Peyer's patch (tissue), 4 donors: Measurements from ENCODE around the gene MAP2K5. TPM values are rescaled to one million over a fixed set of nuclear protein-coding genes. Genes with fewer than 3 reads are reported as not detected.

Source experiments
- DNase-seq, 3 donors: peaks; one replicate each; pipeline ENCODE4 v3.0.0-alpha.2; 2017 to 2019
- H3K27ac ChIP-seq, 4 donors: fragments of 200-600 bp; sonication (generic); one replicate each; pipeline ENCODE4 v1.5.1; 2016 to 2019
- H3K27me3 ChIP-seq, 2 donors: fragments of 200-600 bp; sonication (generic); one replicate each; pipeline ENCODE4 v1.5.1; 2019
- H3K36me3 ChIP-seq, 3 donors: fragments of 200-600 bp; sonication (generic); one replicate each; pipeline ENCODE4 v1.5.1; 2016 to 2019
- H3K4me1 ChIP-seq, 4 donors: fragments of 200-600 bp; sonication (generic); one replicate each; pipeline ENCODE4 v1.5.1; 2016 to 2019
- H3K4me3 ChIP-seq, 4 donors: fragments of 200-600 bp; sonication (generic); 1 replicate in 3 of 4; 2 replicates in 1 of 4; pipeline ENCODE4 v1.5.1; 2016 to 2019; ENCODE audit warnings: mild to moderate bottlenecking in 1 of 4
- H3K9me3 ChIP-seq, 4 donors: fragments of 200-600 bp; sonication (generic); one replicate each; pipeline ENCODE4 v1.5.1; 2016 to 2019; ENCODE audit warnings: mild to moderate bottlenecking in 1 of 4
- POLR2A ChIP-seq, 2 donors: fragments of 450-650 bp; IDR thresholded peaks; one replicate each; pipeline ENCODE4 v1.5.1; 2017; ENCODE audit warnings: antibody characterized with exemption in 2 of 2, mild to moderate bottlenecking in 2 of 2, moderate library complexity in 2 of 2
- total RNA-seq, 4 donors: library from RNA; depleted of rRNA; stranded (reverse); fragments of >200 nt; gene quantifications; one replicate each; pipeline ENCODE4 v1.1.0, GENCODE V29; 2016
- TF ChIP-seq, protein P1 (sequence below), 6 experiments: fragments of 450-650 bp in 4 of 6; fragments of 200-600 bp in 2 of 6; sonication (generic) in 1 of 6; IDR thresholded peaks; one replicate each; pipeline ENCODE4 v1.5.1; 2017 to 2019; ENCODE audit warnings: antibody characterized with exemption in 6 of 6, mild to moderate bottlenecking in 3 of 6, moderate library complexity in 1 of 6

MAP2K5 gene
- total RNA-seq, 4 donors from 2014 or later = 14.0 to 50.3 (median 21.2) TPM

DNA sequence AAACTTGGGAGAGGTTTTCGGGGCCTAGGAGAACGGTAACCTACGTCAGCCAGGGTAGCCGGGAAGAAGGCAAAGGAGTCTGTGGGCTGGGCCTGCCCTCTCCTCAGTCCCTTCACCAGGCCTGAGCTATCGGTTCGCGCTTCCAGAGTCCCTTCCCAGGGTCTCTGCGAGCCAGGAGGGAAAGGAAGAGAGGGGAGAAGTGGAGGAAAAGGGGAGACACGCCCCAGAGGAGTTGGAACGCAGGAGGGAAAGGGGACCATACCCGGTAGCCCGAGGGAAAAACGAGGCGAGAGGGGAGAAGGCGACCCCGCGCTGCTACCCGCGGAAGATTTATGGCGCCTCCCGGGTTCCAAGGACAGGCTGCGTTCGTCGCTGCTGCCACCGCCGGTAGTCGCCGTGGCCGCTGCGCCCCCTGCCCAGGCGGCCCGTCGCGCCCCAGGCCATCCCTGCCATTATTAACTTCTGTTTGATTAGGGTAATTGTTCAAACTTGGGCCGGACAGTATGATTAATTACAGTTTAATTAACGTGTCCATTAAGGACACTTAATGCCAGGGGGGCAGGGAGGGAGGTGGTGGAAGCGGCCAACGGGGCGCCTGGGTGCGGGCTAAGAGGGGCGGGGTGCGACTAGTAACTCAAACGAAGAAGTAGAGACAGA is 279.4 kb downstream of the MAP2K5 start:
- H3K9me3 ChIP-seq = peaks cover 0 to 13% (median 0%) of the 10 kb centered on the region in 4 donors
- H3K27me3 ChIP-seq = peaks cover 0 to 76% of the 10 kb centered on the region in 2 donors
- no peak overlapping the region for H3K27ac ChIP-seq
- H3K4me3 ChIP-seq = no peak overlapping the region
- peak in 1 of 3 donors; percentile 35 for DNase-seq
- no peaks in the 10 kb centered on the region for H3K36me3 ChIP-seq
- TF ChIP-seq, protein P1, sequence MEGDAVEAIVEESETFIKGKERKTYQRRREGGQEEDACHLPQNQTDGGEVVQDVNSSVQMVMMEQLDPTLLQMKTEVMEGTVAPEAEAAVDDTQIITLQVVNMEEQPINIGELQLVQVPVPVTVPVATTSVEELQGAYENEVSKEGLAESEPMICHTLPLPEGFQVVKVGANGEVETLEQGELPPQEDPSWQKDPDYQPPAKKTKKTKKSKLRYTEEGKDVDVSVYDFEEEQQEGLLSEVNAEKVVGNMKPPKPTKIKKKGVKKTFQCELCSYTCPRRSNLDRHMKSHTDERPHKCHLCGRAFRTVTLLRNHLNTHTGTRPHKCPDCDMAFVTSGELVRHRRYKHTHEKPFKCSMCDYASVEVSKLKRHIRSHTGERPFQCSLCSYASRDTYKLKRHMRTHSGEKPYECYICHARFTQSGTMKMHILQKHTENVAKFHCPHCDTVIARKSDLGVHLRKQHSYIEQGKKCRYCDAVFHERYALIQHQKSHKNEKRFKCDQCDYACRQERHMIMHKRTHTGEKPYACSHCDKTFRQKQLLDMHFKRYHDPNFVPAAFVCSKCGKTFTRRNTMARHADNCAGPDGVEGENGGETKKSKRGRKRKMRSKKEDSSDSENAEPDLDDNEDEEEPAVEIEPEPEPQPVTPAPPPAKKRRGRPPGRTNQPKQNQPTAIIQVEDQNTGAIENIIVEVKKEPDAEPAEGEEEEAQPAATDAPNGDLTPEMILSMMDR (IDR thresholded peaks at IDR 0.05) = no peak
- no peak for TF ChIP-seq POLR2A (IDR thresholded peaks at IDR 0.05)
- peaks cover 0 to 55% (median 13%) of the 10 kb centered on the region in 4 donors for H3K4me1 ChIP-seq

DNA sequence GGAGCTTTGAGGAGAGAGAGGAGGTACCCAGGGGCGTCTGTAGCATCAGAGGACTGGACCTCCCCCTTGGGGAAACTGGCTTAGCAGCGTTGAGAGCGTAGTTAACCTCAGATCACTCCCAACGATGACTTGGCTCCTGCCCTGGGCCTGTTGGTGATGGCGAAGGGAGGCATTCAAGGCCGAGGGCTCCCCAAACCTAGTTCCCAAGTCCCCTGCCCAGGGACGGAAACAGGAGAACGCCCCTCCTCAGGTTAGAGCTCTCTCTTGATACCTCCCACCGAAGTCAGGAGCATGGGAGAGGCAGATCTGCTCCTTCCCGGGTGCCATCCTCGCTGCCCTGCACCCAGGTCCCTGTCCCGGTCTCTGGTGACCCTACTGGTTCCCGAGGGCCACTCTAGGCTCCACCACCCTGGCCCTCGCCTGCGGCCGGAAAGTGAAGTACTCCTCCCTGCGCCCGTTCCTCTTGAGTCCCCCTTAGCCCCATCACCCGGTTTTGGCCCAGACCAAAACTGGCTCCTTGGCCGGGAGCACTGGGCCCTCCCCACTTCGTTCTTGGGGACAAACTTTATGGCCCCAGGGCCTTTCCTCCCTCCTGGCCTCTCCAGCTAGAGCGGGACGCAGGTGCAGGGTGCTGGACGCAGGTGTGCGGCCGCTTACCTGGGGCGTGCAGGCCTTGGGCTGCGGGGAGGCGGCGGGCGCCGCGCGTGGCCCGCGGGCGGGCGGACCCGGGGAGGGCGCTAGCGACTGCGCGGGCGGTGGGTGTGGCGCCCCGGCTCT is 280.2 kb downstream of the MAP2K5 start:
- no peak overlapping the region for H3K27ac ChIP-seq
- TF ChIP-seq, protein P1 (IDR thresholded peaks at IDR 0.05) = no peak
- no peak for TF ChIP-seq POLR2A (IDR thresholded peaks at IDR 0.05)
- H3K27me3 ChIP-seq = peaks cover 0 to 84% of the 10 kb centered on the region in 2 donors
- peak overlapping the region in 3 of 4 donors; percentile 36 to 45 (median 36) for H3K4me3 ChIP-seq
- no peaks in the 10 kb centered on the region for H3K36me3 ChIP-seq
- H3K4me1 ChIP-seq = peaks cover 0 to 63% (median 15%) of the 10 kb centered on the region in 4 donors
- H3K9me3 ChIP-seq = peaks cover 0 to 14% (median 0%) of the 10 kb centered on the region in 4 donors
- peak in 1 of 3 donors; percentile 39 for DNase-seq

DNA sequence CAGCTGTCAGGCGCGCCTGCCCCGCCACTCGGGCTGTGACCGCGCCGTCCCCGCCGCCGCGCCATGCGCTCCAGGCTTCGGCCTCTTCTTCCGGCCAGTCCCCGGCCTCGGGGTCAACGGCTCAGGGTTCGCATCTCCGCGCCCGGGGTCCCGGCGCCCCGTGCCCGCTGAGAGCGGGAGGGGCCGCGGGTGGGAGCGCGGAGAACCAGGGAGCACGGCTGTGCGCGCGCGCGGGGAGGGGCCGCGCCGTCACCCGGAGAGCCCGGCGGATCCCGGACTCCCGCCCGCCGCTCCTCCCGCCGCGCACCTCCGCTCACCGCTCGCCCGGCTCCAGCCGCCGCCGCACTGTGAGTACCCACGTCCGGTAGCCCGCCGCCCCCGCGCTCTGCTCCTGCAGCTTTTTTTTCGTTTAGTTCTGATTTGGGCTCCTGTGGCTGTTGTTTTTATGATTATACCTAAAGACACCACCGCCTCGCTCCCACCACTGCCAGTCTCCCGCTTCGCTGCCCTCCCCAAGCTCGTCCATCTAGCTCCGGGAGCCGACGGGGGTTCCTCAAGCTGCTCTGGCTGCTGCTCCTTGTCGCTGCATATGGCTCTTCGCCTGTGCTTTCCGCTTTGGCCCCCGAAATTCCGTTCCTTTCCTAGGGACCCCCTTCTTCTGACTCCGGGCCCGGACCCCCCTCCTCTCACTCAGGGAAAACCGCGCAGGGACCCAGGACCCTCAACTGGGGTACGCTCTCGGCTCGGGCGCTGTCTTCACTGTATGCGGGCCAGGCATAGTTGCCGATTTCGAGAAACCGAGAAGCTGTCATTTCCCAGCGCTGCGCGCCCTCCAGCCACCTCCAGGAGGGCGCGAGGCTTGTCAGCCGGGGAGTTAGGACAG is 281.1 kb downstream of the MAP2K5 start:
- Histone ChIP-seq H3K9me3 (peaks cover 0 to 14% (median 0%) of the 10 kb centered on the region in 4 donors), H3K36me3 (no peaks in the 10 kb centered on the region), H3K27ac (no peak overlapping the region), H3K4me3 (peak overlapping the region in 3 of 4 donors; percentile 36 to 45 (median 36)), H3K4me1 (peaks cover 0 to 71% (median 16%) of the 10 kb centered on the region in 4 donors), H3K27me3 (peaks cover 0 to 91% of the 10 kb centered on the region in 2 donors)
- TF ChIP-seq, protein P1 (IDR thresholded peaks at IDR 0.05) = no peak
- no peak for TF ChIP-seq POLR2A (IDR thresholded peaks at IDR 0.05)
- DNase-seq = peak in 1 of 3 donors; percentile 38

DNA sequence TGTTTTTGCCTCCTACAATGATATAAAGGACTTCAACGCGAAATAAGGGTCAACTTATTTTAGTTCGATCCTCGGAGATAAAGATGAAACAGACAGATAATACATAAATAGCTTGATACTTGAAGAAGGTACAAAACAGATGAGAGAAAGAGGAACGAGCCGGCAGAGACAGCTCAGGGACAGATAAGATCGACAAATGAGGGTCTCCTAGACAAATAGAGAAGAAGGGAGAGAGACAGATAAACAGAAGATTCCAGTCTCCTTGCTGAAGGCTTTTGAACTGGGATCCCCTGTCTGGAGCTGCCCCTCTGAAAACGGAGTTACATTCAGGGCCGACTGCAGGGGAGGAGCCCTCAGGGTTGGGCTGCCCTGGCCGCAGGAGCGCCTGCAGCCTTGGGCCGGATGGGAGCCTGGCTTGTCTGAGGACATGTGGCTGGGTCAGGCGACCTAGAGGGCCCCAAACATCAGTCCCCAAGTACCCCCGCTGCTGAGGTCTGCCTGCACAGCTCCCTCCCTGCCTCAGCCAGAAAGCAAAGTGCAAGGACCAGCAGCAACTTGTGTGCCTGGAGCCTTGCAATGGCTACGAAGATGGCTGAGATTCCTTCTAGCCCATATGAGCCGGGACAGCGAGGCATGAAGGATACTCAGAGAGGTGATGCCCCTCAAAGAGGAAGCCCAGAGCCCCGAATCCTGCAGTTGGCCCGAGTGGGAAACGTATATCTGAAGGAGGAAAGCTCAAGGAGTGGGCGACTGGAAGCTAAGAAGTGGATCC is 281.9 kb downstream of the MAP2K5 start:
- Histone ChIP-seq H3K36me3 (no peaks in the 10 kb centered on the region), H3K4me3 (no peak overlapping the region), H3K27me3 (peaks cover 0 to 96% of the 10 kb centered on the region in 2 donors), H3K4me1 (peaks cover 0 to 79% (median 18%) of the 10 kb centered on the region in 4 donors), H3K9me3 (peaks cover 0 to 14% (median 0%) of the 10 kb centered on the region in 4 donors), H3K27ac (no peak overlapping the region)
- DNase-seq = peak in 1 of 3 donors; percentile 31
- TF ChIP-seq, protein P1 (IDR thresholded peaks at IDR 0.05) = no peak
- TF ChIP-seq POLR2A (IDR thresholded peaks at IDR 0.05) = no peak
